ENCODE data around the gene ABCC6. TPM values are rescaled to one million over a fixed set of nuclear protein-coding genes. Genes with fewer than 3 reads are reported as not detected.

Gene ABCC6
- total RNA-seq, 6 experiments from 2014 or later, result 54.9 to 115 (median 97.1) TPM

- 48% methylated on average over 11 of the region's 17 CpGs for WGBS (ENCODE audit: insufficient coverage, low coverage, low lambda C conversion rate, missing lambda C conversion rate)
- no peaks in the 10 kb centered on the region for H3K27me3 ChIP-seq
- H3K4me1 ChIP-seq, result peaks cover 0 to 49% (median 20%) of the 10 kb centered on the region in 4 donors
- ATAC-seq, result peak in 1 of 4 donors; percentile 3
- TF ChIP-seq, protein P1, sequence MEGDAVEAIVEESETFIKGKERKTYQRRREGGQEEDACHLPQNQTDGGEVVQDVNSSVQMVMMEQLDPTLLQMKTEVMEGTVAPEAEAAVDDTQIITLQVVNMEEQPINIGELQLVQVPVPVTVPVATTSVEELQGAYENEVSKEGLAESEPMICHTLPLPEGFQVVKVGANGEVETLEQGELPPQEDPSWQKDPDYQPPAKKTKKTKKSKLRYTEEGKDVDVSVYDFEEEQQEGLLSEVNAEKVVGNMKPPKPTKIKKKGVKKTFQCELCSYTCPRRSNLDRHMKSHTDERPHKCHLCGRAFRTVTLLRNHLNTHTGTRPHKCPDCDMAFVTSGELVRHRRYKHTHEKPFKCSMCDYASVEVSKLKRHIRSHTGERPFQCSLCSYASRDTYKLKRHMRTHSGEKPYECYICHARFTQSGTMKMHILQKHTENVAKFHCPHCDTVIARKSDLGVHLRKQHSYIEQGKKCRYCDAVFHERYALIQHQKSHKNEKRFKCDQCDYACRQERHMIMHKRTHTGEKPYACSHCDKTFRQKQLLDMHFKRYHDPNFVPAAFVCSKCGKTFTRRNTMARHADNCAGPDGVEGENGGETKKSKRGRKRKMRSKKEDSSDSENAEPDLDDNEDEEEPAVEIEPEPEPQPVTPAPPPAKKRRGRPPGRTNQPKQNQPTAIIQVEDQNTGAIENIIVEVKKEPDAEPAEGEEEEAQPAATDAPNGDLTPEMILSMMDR (IDR thresholded peaks at IDR 0.05), result no peak
- TF ChIP-seq POLR2A (IDR thresholded peaks at IDR 0.05), result no peak
- no peaks in the 10 kb centered on the region for H3K9me3 ChIP-seq
- no peak overlapping the region for H3K4me3 ChIP-seq
- intact Hi-C loops (cut with DNase I), result no loop called here
- DNase-seq, result no peak
- peaks cover 0 to 8% (median 2%) of the 10 kb centered on the region in 4 donors for H3K36me3 ChIP-seq
- H3K27ac ChIP-seq, result no peak overlapping the region
These were observed 75.8 kb downstream of the ABCC6 start for GRCh38 chr16:16147316-16147999.

GRCh38 chr16:16146380-16147315 is 76.6 kb downstream of the ABCC6 start:
- no peak for TF ChIP-seq POLR2A (IDR thresholded peaks at IDR 0.05)
- TF ChIP-seq, protein P1 (IDR thresholded peaks at IDR 0.05), result no peak
- Histone ChIP-seq H3K9me3 (no peaks in the 10 kb centered on the region), H3K36me3 (peaks cover 0 to 8% (median under 1%) of the 10 kb centered on the region in 4 donors), H3K27ac (no peak overlapping the region), H3K4me1 (peaks cover 0 to 48% (median 20%) of the 10 kb centered on the region in 4 donors), H3K4me3 (no peak overlapping the region), H3K27me3 (no peaks in the 10 kb centered on the region)
- DNase-seq (peak; percentile 41 to 71 (median 64)), ATAC-seq (peak in 1 of 4 donors; percentile 1)
- intact Hi-C loops (cut with DNase I), result no loop called here
- WGBS (ENCODE audit: insufficient coverage, low coverage, low lambda C conversion rate, missing lambda C conversion rate), result no CpG with 5 or more reads among the region's 14 CpGs

DNA sequence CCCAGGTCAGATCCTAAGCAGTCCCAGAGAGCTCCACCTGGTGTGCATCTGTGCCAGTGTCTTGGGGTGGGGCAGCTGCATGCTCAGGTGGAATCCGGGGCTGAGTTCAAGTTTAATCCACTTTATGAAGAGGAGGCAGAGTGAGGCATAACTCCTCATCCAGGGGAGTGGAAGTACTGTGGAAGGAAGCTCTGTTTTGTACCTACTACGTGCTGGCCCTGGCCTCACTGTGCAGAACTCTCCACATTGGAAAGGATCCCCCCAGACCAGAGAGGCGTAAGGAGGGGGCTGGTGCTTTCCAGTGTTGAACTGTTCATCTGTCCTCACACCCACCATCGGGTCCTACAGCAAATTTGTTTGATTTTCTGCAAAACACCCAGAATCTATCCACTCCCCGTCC is 78.0 kb downstream of the ABCC6 start:
- WGBS (ENCODE audit: insufficient coverage, low coverage, low lambda C conversion rate, missing lambda C conversion rate), result 47% methylated on average over 3 of the region's 5 CpGs
- Histone ChIP-seq H3K36me3 (no peaks in the 10 kb centered on the region), H3K4me1 (peaks cover 0 to 34% (median 14%) of the 10 kb centered on the region in 4 donors), H3K9me3 (no peaks in the 10 kb centered on the region), H3K27me3 (no peaks in the 10 kb centered on the region), H3K4me3 (no peak overlapping the region), H3K27ac (no peak overlapping the region)
- intact Hi-C loops (cut with DNase I), result no loop called here
- no peak for ATAC-seq
- TF ChIP-seq POLR2A (IDR thresholded peaks at IDR 0.05), result no peak
- TF ChIP-seq, protein P1 (IDR thresholded peaks at IDR 0.05), result no peak
- DNase-seq, result no peak

DNA sequence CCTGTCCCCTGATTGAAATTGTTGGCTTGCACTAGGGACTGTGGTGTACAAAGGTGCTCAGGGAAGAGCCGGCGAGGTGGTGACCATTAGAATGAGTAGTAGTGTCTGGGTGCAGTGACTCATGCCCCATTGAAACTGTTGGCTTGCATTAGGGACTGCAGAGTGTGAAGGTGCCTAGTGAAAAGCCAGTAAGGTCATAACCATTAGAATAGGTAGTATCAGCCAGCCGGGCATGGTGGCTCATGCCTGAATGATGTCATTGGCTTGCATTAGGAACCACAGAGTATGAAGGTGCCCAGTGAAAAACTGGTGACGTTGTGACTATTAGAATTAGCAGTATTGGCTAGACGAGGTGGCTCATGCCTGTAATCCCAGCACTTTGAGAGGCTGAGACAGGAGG is 78.9 kb downstream of the ABCC6 start:
- TF ChIP-seq POLR2A (IDR thresholded peaks at IDR 0.05), result no peak
- TF ChIP-seq, protein P1 (IDR thresholded peaks at IDR 0.05), result no peak
- Histone ChIP-seq H3K36me3 (no peaks in the 10 kb centered on the region), H3K4me1 (peaks cover 0 to 25% (median 8%) of the 10 kb centered on the region in 4 donors), H3K27me3 (no peaks in the 10 kb centered on the region), H3K27ac (no peak overlapping the region), H3K4me3 (no peak overlapping the region), H3K9me3 (no peaks in the 10 kb centered on the region)
- no peak for DNase-seq
- intact Hi-C loops (cut with DNase I), result no loop called here
- 55% methylated on average over 5 of the region's 5 CpGs for WGBS (ENCODE audit: insufficient coverage, low coverage, low lambda C conversion rate, missing lambda C conversion rate)
- peak in 1 of 4 donors; percentile 33 for ATAC-seq
